Stimulated activated effector memory CD8-positive, alpha-beta T cell treated with anti-CD3 and anti-CD28 coated beads, Interleukin-12 subunit alpha, Interleukin-12 subunit beta, amount 100 ng/mL, for 72 hours (primary cell): ENCODE measurements around the gene TBC1D30.
"Not testable (repeated sequence)": the region's sequence is repeated elsewhere in the genome, so short reads cannot be mapped to it uniquely, and the experiment has no call there.

Source experiments
- ATAC-seq: fragments of 150-1000 bp; cut with Tn5 transposase; 2 replicates; pipeline ENCODE4 v1.10.0; 2021
- DNase-seq, 2 donors: peaks; one replicate each; pipeline ENCODE4 v3.0.0; 2021 to 2022; ENCODE audit warnings: low spot score in 2 of 2
- H3K27ac Mint-ChIP-seq: one replicate; pipeline ENCODE4 v1.8.0; 2022; ENCODE audit warnings: mild to moderate bottlenecking, mixed read lengths
- H3K36me3 Mint-ChIP-seq: one replicate; pipeline ENCODE4 v1.8.0; 2022; ENCODE audit warnings: mild to moderate bottlenecking, mixed read lengths
- H3K4me1 Mint-ChIP-seq: one replicate; pipeline ENCODE4 v1.8.0; 2022; ENCODE audit warnings: mixed read lengths
- H3K4me3 Mint-ChIP-seq: one replicate; pipeline ENCODE4 v1.8.0; 2022; ENCODE audit warnings: mild to moderate bottlenecking, mixed read lengths
- H3K9me3 Mint-ChIP-seq: one replicate; pipeline ENCODE4 v1.8.0; 2022; ENCODE audit warnings: mixed read lengths

The TBC1D30 gene

DNA sequence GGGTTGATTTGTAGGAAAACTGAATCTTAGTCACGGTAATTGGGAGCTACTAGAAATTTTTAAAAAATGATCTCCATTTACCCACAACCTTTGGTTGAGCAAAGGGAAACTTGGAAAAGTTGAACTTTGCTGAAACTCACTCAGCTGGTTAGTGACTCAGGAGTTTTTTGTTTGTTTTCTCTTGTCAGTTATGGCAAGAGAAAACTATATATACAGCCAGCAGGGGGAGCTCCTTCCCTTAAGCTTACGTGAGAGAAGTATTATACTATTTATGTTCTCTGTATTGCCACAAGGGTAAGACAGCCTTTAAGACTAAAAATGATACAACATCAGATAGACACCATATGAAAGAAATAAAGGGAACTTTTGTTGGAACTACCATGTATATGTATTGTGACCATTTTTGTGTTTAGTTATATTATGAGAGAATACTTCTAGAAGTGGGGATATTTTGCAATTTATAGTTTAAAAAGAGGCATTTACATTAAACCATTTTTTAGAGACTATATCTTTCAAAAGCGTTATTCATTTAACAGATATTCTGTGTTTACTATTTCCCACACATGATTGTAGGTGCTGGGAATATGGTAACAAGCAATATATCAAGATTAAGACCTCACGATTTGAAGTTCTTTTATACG lies 28.1 kb upstream of the TBC1D30 start:
- H3K36me3 Mint-ChIP-seq = no peaks in the 10 kb centered on the region
- no peak overlapping the region for H3K4me3 Mint-ChIP-seq
- peak; percentile 49 to 73 for DNase-seq
- H3K9me3 Mint-ChIP-seq = no peaks in the 10 kb centered on the region
- H3K27ac Mint-ChIP-seq = no peak overlapping the region
- H3K4me1 Mint-ChIP-seq = no peaks in the 10 kb centered on the region
- ATAC-seq = peak; percentile 89

DNA sequence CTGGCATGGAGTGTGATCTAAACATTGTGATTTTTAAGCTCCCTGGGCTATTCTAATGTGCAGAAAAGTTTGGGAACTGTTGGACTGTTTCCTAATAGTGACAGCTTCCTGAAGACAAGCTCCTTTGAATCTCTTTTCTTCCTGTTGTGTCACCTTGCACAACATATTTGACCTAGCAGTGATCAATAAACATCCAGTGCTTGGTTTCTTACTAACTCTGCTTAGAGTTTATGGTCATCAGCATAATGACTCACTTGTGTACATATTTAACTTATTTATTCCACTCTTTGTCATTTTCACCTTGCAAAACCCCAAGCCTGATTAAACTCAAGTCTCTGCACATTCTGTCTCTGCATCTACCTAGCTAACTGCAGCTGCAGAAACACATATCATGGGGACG lies 27.3 kb upstream of the TBC1D30 start:
- no peaks in the 10 kb centered on the region for H3K36me3 Mint-ChIP-seq
- ATAC-seq (no peak), DNase-seq (no peak)
- H3K27ac Mint-ChIP-seq = no peak overlapping the region
- H3K9me3 Mint-ChIP-seq = no peaks in the 10 kb centered on the region
- no peak overlapping the region for H3K4me3 Mint-ChIP-seq
- no peaks in the 10 kb centered on the region for H3K4me1 Mint-ChIP-seq

DNA sequence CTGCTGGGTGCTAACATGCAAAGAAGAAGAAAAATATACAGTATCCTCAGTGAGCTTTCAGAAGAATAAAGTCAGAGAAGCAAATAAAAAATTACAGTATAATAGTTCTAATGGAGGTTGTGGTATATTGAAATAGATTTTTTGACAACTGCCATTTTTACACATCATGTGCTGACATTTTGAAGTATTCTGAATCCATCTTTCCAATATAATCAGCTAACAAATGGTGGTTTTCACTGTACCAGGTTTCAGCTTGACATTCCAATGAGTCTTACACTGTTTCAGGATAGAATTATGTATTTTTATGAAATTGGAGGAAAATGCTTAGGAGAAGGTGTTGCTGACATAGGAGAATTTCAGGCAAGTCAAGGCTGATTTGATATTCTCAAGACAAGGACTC lies 26.3 kb upstream of the TBC1D30 start:
- ATAC-seq = no peak
- H3K4me3 Mint-ChIP-seq = no peak overlapping the region
- no peak overlapping the region for H3K27ac Mint-ChIP-seq
- H3K4me1 Mint-ChIP-seq = no peaks in the 10 kb centered on the region
- H3K9me3 Mint-ChIP-seq = no peaks in the 10 kb centered on the region
- DNase-seq = no peak
- H3K36me3 Mint-ChIP-seq = no peaks in the 10 kb centered on the region

DNA sequence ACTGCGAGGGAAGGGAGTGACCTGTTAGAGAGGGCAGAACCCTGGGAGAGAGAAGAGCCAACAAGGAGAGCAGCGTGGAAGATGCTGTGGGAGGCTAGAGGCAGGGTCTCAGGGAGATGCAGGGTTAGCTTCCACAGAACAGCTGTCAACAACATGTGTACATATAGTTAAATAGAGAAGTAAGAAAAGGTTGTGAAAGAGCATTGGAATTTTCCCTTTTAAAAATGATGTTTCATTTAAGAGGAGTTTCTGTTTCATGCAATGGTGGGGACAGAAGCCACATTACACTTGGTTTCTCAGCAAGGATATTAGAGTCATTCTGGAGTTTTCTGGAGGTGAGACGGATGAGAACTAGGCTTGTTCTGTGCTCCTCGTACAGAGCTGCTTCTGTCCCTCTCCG lies 23.8 kb upstream of the TBC1D30 start:
- Mint-ChIP-seq H3K4me3 (no peak overlapping the region), H3K27ac (no peak overlapping the region), H3K36me3 (no peaks in the 10 kb centered on the region), H3K9me3 (no peaks in the 10 kb centered on the region), H3K4me1 (no peaks in the 10 kb centered on the region)
- ATAC-seq (no peak), DNase-seq (no peak)

DNA sequence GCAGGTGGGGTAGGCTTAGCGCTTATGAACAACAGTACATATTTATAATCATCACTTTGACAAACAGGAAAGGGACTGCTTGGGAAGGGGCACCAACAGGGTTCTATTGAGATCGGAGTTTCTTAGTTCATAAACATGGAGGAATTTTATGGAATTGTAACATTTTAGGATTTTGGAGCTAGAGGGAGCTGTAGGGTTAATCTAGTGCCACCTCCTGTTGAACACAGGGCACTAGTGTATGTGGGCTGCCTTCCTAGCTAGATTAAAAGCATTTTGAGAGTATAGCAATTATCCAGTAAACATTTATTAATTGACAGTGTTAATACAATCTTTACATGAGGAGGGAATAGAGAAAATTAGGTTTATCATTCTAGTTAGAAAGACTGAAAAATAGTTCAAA lies 23.1 kb upstream of the TBC1D30 start:
- H3K27ac Mint-ChIP-seq = no peak overlapping the region
- no peaks in the 10 kb centered on the region for H3K36me3 Mint-ChIP-seq
- H3K4me1 Mint-ChIP-seq = no peaks in the 10 kb centered on the region
- no peak overlapping the region for H3K4me3 Mint-ChIP-seq
- no peaks in the 10 kb centered on the region for H3K9me3 Mint-ChIP-seq
- no peak for DNase-seq
- no peak for ATAC-seq

DNA sequence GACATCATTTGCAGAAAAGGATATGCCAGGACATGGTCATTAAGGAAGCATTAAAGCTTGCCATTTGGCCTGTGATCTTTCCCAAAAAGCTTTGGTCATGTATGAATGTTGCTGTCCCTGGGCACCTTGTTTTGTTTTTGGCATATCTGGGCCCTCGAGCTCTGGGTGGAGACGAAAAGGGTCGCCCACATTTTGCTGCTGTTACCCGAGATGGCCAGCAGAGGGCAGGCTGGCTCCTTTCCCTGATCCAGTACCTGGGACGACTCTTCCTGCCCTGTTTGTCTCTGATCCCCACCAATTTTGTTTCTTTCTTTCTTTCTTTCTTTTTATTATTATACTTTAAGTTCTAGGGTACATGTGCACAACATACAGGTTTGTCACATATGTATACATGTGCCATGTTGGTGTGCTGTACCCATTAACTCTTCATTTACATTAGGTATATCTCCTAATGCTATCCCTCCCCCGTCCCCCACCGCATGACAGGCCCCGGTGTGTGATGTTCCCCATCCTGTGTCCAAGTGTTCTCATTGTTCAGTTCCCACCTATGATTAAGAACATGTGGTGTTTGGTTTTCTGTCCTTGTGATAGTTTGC lies 22.2 kb upstream of the TBC1D30 start:
- H3K36me3 Mint-ChIP-seq, H3K27ac Mint-ChIP-seq, H3K4me1 Mint-ChIP-seq, H3K4me3 Mint-ChIP-seq, H3K9me3 Mint-ChIP-seq: not testable (repeated sequence)
- peak; percentile 66 for ATAC-seq
- peak; percentile 45 to 77 for DNase-seq

DNA sequence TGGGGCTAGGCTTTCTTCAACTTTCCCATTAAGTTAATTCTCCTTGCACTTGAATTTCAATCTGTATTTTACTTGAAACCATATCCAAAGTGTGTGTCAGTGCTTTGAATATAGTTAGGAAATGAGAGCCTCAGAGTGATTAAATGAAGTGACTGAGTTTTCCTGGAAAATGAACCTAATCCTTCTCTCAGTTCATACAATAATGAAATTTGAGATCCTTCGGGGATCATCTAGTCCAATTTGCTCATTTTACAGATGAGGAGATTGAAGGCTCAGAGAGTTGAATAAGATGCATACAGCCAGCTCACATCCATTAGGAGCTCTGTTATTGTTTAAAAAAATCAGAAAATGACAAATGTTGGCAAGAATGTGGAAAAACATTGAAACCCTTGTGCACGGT lies 18.3 kb upstream of the TBC1D30 start:
- Mint-ChIP-seq H3K9me3 (no peaks in the 10 kb centered on the region), H3K4me1 (peaks cover 6% of the 10 kb centered on the region), H3K27ac (no peak overlapping the region), H3K36me3 (no peaks in the 10 kb centered on the region), H3K4me3 (no peak overlapping the region)
- DNase-seq = no peak
- ATAC-seq = no peak

DNA sequence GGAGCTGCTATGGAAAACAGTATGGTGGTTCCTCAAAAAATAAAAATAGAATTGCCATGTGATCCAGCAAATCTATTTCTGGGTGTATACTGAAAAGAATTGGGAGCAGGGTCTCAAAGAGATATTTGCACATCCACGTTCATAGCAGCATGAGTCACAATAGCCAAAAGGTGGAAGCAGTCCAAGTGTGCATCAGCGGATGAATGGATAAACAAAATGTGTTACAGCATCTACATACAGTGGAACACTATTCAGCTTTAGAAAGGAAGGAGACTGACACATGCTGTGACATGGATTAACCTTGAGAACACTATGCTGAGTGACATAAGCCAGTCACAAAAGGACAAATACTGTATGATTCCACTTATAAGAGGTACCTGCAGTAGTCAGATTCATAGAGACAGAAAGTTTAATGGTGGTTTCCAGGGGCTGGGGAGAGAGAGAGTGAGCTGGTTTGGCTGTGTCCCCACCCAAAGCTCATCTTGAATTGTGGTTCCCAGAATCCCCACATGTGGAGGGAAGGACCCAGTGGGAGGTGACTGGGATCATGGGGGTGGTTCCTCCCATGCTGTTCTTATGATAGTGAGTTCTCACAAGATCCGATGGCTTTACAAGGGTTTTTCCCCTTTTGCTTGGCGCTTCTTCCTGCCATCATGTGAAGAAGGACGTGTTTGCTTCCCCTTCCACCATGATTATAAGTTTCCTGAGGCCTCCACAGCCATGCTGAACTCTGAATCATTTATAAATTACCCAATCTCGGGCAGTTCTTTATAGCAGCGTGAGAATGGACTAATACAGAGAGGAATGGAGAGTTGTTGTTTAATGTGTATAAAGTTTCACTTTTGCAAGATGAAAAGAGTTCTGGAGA lies 17.6 kb upstream of the TBC1D30 start:
- no peak for DNase-seq
- H3K9me3 Mint-ChIP-seq = no peaks in the 10 kb centered on the region

DNA sequence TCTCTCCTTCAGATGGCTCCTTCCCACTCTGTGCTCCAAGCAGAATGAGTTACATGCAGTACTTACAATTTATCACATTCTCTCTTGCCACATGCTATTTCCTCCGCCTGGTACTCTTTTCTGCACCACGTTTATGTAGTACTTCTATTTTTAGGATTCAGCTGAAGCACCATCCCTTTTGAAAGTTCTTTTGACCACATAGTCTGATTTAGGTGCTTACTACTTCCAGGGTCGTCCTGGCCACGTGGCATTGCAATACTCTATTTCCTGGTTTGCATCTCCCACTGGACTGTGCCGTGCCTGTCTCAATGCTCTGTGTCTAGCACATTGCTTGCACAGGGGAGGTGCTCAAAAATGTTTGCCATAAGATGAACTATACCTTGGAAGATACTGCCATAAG lies 16.3 kb upstream of the TBC1D30 start:
- no peak for ATAC-seq
- no peak for DNase-seq
- H3K36me3 Mint-ChIP-seq = no peaks in the 10 kb centered on the region
- H3K4me3 Mint-ChIP-seq = no peak overlapping the region
- peaks cover 6% of the 10 kb centered on the region for H3K4me1 Mint-ChIP-seq
- no peak overlapping the region for H3K27ac Mint-ChIP-seq
- H3K9me3 Mint-ChIP-seq = no peaks in the 10 kb centered on the region

More for the DNA sequence above, 17.6 kb upstream of the TBC1D30 start:
- ATAC-seq = no peak
- no peak overlapping the region for H3K27ac Mint-ChIP-seq
- peaks cover 6% of the 10 kb centered on the region for H3K4me1 Mint-ChIP-seq
- H3K4me3 Mint-ChIP-seq = no peak overlapping the region
- H3K36me3 Mint-ChIP-seq = no peaks in the 10 kb centered on the region

DNA sequence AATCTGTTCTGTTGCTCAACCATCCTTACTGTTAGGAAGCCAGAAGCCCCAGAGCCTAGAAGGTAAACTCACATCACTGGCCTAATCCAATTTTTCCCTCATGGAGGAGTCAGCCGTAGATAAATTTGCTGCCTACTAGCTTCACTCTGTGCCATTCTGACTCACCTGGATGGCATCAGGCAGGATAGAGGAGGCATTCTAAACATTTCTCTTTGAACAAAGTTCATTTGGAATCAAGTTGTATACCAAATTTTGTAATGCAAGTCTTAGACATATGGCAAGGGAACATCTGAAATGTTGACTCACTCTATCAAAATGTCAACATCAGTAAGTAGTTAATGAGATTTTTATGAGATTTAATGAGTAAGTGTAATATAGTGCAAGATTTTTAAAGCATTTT lies 13.6 kb upstream of the TBC1D30 start:
- Mint-ChIP-seq H3K9me3 (no peaks in the 10 kb centered on the region), H3K36me3 (no peaks in the 10 kb centered on the region), H3K27ac (no peak overlapping the region), H3K4me3 (no peak overlapping the region), H3K4me1 (peaks cover 6% of the 10 kb centered on the region)
- ATAC-seq (no peak), DNase-seq (no peak)

DNA sequence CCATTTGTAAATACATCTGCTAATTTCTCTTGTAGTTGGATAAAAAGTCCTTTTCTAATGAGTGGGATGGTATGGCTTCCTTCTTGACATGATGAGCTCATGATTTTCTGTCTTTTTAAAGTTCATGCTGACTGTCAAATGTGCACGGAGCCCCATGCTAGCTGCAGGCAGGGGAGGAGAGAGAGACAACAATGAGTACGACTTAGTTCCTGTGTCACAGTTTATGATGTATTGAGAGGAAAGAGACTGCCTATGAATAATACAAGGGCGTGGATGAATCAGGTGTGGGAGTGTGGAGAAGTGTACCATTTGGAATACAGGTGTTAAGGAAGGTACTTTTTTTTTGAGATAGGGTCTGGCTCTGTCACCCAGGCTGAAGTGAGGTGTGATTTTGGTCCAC lies 10.7 kb upstream of the TBC1D30 start:
- no peak overlapping the region for H3K4me3 Mint-ChIP-seq
- ATAC-seq = no peak
- no peaks in the 10 kb centered on the region for H3K9me3 Mint-ChIP-seq
- no peak for DNase-seq
- no peak overlapping the region for H3K27ac Mint-ChIP-seq
- no peaks in the 10 kb centered on the region for H3K4me1 Mint-ChIP-seq
- no peaks in the 10 kb centered on the region for H3K36me3 Mint-ChIP-seq

DNA sequence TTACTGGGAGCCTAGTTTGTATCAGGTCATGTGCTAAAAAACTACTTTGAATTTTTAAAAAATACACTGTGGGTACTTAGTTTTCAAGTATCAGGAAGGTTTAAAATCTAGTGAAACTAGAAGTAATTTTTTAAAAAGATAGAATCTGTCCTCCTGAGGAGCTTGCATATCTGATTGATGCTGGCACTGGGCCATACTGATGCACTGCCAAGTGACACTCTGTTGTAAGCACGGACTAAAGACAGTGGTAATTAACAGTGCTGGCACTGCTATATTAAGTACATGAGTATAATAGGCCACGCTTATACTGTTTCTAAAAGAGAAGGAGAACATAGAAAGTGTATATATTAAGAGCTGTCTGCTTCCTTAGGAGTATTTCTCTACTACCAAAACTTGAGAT lies 10.0 kb upstream of the TBC1D30 start:
- H3K9me3 Mint-ChIP-seq = no peaks in the 10 kb centered on the region
- H3K27ac Mint-ChIP-seq = no peak overlapping the region
- H3K4me3 Mint-ChIP-seq = no peak overlapping the region
- H3K36me3 Mint-ChIP-seq = no peaks in the 10 kb centered on the region
- ATAC-seq (no peak), DNase-seq (no peak)
- H3K4me1 Mint-ChIP-seq = no peaks in the 10 kb centered on the region

DNA sequence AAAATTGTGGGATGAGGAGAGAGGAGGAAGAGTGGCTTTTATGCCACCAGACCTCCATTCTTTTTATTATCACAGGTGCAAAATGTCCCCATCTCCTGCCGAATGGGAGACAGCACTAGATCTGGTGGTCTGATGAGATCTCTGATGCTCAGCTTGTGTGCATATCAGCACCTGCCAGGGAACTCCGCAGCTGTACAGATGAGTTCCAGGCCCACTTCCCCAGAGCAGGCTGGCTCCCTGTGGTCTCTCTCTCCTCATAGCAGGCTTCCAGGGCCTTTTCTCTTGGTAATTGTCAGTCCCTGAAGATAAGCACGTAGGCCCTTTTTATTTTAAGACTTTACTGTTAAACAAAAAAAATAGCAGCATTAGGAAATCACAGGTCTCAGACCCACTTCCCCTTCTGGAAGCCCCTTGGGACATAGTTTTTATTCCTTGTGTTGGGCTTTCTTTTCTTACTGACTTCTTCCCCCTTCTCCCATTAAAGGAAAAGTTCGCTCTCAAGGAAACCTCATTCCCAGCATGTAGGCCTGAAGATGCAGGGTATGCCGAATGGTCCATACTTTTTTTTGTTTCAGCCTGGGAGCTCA lies 4.5 kb upstream of the TBC1D30 start:
- ATAC-seq (no peak), DNase-seq (no peak)
- Mint-ChIP-seq H3K4me1 (peaks cover 7% of the 10 kb centered on the region), H3K9me3 (no peaks in the 10 kb centered on the region), H3K27ac (no peak overlapping the region), H3K4me3 (no peak overlapping the region), H3K36me3 (no peaks in the 10 kb centered on the region)

DNA sequence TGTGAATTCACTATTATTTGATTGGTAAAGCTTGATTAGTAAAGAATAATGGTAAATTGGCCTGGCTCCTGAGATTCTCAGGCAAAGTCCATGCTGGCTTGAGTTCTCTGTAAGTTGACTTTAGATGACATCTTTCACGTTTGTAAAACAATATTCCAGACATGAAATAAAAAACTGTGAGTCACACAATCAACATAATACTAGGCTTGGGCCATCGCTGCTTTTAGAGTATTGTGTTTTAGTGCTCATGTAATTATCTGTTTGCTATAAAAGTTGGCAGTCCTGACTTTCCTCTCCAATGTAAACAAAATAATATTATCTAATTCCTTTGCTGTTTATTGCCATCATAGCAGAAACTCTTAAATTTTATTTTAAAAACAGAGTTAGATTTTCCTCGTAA lies 3.9 kb upstream of the TBC1D30 start:
- Mint-ChIP-seq H3K4me3 (no peak overlapping the region), H3K36me3 (no peaks in the 10 kb centered on the region), H3K9me3 (no peaks in the 10 kb centered on the region), H3K4me1 (peaks cover 12% of the 10 kb centered on the region), H3K27ac (no peak overlapping the region)
- no peak for DNase-seq
- ATAC-seq = no peak

DNA sequence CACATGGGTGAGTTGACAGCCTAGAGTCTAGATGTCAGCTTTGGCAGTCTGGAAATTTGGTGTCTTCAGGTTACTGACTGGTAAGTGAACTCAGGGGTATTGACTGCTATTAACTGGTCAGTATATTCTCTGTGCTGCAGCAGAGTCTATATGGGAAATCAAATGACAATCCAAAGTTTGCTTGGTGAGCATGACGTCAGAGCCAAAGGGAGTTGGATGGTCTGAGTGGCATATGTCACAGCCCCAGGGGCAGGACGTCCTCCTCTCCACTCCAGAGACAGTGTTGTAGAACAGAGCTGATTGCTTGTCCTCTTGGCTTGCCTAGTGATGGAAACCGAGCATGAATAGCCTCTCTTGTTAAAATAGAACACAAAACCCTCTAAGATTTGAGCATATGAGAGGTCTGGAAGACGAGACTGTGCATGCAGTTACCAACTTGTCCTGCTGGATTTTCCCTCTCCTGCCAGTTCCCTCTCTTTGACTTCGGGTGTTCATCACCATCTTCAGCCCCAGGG lies 3.3 kb upstream of the TBC1D30 start:
- DNase-seq (no peak), ATAC-seq (no peak)
- peaks cover 16% of the 10 kb centered on the region for H3K4me1 Mint-ChIP-seq
- H3K36me3 Mint-ChIP-seq = no peaks in the 10 kb centered on the region
- H3K9me3 Mint-ChIP-seq = no peaks in the 10 kb centered on the region
- no peak overlapping the region for H3K27ac Mint-ChIP-seq
- no peak overlapping the region for H3K4me3 Mint-ChIP-seq
